NB4 (cell line): Measurements from ENCODE around the gene SAMD5.

ENCODE experiments used
- DNase-seq: peaks from one replicate; pipeline ENCODE4 v3.0.0; 2010; ENCODE audit warnings: low read depth
- H3K4me3 ChIP-seq: one replicate; pipeline ENCODE4 v1.5.1; 2011; ENCODE audit warnings: mild to moderate bottlenecking, low read depth, low read length, moderate library complexity
- CTCF ChIP-seq: IDR thresholded peaks from one replicate; pipeline ENCODE4 v1.5.1; 2012; ENCODE audit warnings: low read depth, low read length
- MYC ChIP-seq: IDR thresholded peaks from 2 replicates; pipeline ENCODE4 v1.6.1; 2011; ENCODE audit warnings: low read depth, low read length
- POLR2A ChIP-seq: IDR thresholded peaks from 2 replicates; pipeline ENCODE4 v1.6.1; 2011; ENCODE audit warnings: mild to moderate bottlenecking; ENCODE audit not compliant: insufficient read length; ENCODE audit errors: extremely low read depth
- TF ChIP-seq, protein P1 (sequence below): IDR thresholded peaks from 2 replicates; pipeline ENCODE4 v1.6.1; 2011; ENCODE audit warnings: low read depth, low read length

The SAMD5 gene

GRCh38 chr6:147508042-147508865 is at the start of gene SAMD5:
Gene SAMD5, plus strand, starts transcription at chr6:147508690. Its CDS starts 239 bp downstream, at chr6:147508929.
- no peak for DNase-seq
- TF ChIP-seq, protein P1, sequence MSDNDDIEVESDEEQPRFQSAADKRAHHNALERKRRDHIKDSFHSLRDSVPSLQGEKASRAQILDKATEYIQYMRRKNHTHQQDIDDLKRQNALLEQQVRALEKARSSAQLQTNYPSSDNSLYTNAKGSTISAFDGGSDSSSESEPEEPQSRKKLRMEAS: no peak
- TF ChIP-seq MYC (no peak), CTCF (no peak), POLR2A (no peak)
- no peak within 1 kb of the TSS for H3K4me3 ChIP-seq

DNA sequence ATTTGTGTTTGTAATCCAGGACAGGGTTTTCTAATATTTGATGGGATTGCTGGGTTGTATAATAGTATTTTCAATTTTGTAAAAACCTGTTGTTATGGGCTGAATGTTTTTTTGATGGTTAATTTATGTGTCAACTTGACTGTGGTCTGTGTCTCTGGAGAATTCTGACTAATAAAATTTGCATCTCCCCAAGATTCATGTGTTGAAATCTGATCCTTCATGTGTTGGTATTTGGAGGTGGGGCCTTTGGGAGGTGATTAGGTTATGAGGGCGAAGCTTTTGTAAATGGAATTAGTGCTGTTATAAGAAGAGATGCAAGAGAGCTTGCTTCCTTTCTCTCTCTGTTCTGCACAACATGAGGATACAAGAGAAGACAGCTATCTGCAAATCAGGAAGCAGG is 48.7 kb upstream of the SAMD5 start:
- TF ChIP-seq, protein P1: no peak
- TF ChIP-seq CTCF (no peak), MYC (no peak), POLR2A (no peak)
- DNase-seq: no peak
- no peak overlapping the region for H3K4me3 ChIP-seq

- DNase-seq: no peak
- TF ChIP-seq, protein P1: no peak
- no peak for TF ChIP-seq POLR2A
- TF ChIP-seq CTCF: no peak
- TF ChIP-seq MYC: no peak
Measured at GRCh38 chr6:147463651-147464050, 44.8 kb upstream of the SAMD5 start.

DNA sequence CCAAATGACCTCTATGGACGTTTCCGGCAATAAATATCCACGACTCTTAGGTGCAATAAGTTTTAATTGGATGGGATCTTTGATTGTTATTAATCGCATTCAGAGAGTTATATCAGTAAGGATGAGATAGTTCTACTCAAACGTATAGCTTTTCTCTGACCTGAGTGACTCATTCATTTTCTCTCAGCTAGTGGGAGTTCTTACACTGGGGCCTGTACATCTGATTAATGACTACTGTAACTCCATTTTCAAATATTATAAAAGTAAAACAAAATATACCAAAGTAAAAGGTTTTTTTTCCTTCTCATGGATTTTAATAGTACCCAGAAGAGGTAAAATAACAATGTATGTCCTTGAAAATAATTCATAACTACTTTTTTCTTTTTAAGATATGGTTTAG is 41.1 kb upstream of the SAMD5 start:
- no peak for DNase-seq
- TF ChIP-seq, protein P1: no peak
- TF ChIP-seq POLR2A (no peak), CTCF (no peak), MYC (no peak)
- no peak overlapping the region for H3K4me3 ChIP-seq

More at GRCh38 chr6:147463651-147464050, 44.8 kb upstream of the SAMD5 start:
- no peak overlapping the region for H3K4me3 ChIP-seq

DNA sequence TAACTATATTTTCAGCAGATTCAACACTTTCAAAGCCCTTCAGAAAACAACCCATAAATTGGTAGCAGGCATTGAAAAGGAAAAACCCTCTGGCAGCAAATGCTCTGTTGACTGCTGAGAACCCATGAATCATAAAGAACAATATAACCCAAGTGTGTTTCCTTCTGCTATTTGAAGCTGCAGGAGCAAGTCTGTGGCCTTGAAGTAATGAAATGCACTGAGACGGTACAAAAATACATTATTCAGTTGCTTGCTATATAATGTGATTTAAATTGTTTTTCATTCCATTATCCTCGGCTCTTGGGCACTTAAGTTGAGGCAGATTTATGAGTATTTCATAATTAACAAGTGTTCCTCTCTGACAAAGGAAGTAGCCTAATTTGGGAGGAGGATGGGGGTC is 40.6 kb upstream of the SAMD5 start:
- TF ChIP-seq, protein P1: no peak
- no peak for TF ChIP-seq POLR2A
- TF ChIP-seq MYC: no peak
- no peak for TF ChIP-seq CTCF
- no peak overlapping the region for H3K4me3 ChIP-seq
- no peak for DNase-seq
